Measurements from ENCODE around the gene IVD.

Gene IVD

DNA sequence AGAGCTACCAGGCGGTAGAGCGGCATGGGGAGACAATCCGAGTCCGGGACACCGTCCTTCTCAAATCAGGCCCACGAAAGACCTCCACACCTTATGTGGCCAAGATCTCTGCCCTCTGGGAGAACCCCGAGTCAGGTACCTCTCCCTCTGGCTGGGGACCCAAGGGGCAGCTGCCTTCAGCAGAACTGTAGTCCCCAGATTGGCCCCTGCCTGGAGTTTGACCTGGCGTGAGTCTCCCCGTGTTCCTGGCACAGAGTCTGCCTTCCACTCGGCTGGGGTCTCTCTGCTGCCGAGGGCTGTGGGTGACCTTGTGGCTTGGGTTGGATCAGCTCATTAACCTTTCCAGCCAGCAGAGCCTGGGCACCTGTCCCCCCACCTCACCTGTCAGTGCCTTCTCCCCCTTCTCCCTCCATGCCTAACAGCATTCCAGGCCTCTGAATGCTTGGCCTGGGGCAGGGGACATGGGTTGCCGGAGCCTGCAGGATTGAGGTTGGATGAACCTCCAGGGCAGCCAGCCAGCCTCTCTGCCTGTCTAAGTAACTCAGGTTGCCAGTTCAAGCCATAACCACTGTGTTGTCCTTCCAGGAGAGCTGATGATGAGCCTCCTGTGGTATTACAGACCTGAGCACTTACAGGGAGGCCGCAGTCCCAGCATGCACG is 58.4 kb downstream of the IVD start:
- Histone ChIP-seq H3K4me3 (ENCODE audit: low read length in 2 of 2) (no peak overlapping the region), H3K27me3 (ENCODE audit: control insufficient read depth in 1 of 2, insufficient read depth in 2 of 2, low read length in 2 of 2) (no peaks in the 10 kb centered on the region), H3K4me1 (ENCODE audit: control insufficient read depth, insufficient read depth, low read length) (peaks cover 3% of the 10 kb centered on the region), H3K27ac (ENCODE audit: low read length) (no peak overlapping the region), H3K36me3 (ENCODE audit: control insufficient read depth in 2 of 2, insufficient read depth in 2 of 2, low read length in 2 of 2) (peaks cover 39 to 51% of the 10 kb centered on the region in 2 donors), H3K9ac (ENCODE audit: low read length in 2 of 2) (no peak overlapping the region), H3K9me3 (ENCODE audit: control insufficient read depth in 2 of 2, low read length in 2 of 2) (no peaks in the 10 kb centered on the region)

DNA sequence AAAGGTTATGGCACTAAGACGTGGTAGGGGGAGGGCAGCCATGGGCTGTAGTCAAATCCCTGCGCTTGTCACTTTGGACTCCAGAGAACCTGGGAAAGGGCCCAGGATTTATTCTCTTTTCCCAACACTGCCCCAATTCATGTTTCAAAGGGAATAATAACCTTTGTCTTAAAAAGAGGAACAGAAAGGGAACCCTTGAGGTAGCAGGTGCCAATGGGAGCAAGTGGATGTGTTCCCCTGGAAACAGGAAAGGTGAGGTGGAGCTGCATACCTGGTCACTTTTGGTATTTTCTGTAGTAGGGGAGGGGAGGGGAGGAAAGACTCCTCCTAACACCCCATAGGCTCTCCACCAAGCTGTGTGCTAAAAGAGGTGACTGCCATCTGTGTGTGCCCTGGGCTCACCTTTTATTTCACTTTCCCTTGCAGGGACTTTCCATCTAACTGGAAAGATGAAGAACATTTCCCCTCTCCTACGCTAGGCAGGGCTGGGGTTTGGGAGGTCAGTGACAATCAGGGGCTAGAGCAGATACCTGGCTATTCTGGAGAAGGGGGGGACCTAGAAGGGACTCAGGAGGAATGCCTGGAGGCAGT is 59.1 kb downstream of the IVD start:
- H3K4me3 ChIP-seq (ENCODE audit: low read length in 2 of 2) = no peak overlapping the region
- H3K36me3 ChIP-seq (ENCODE audit: control insufficient read depth in 2 of 2, insufficient read depth in 2 of 2, low read length in 2 of 2) = peaks cover 37 to 47% of the 10 kb centered on the region in 2 donors
- H3K9me3 ChIP-seq (ENCODE audit: control insufficient read depth in 2 of 2, low read length in 2 of 2) = no peaks in the 10 kb centered on the region
- no peak overlapping the region for H3K9ac ChIP-seq (ENCODE audit: low read length in 2 of 2)
- H3K27me3 ChIP-seq (ENCODE audit: control insufficient read depth in 1 of 2, insufficient read depth in 2 of 2, low read length in 2 of 2) = no peaks in the 10 kb centered on the region
- no peak overlapping the region for H3K27ac ChIP-seq (ENCODE audit: low read length)
- H3K4me1 ChIP-seq (ENCODE audit: control insufficient read depth, insufficient read depth, low read length) = peaks cover 3% of the 10 kb centered on the region

DNA sequence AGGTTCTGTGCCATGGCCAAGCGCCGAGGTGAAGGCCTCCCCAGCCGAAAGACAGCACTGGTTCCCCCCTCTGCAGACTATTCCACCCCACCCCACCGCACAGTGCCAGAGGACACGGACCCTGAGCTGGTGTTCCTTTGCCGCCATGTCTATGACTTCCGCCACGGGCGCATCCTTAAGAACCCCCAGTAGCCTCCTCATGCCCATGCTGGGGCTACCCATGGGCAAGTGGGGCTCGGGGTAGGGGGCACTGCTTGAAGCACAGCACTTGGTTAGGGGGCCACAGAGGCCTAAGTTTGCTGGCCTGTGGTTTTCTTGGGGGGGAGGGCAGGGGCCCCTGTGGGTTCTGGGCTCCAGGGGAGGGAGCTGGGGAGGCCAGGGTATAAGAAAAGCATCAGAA is 60.3 kb downstream of the IVD start:
- H3K4me1 ChIP-seq (ENCODE audit: control insufficient read depth, insufficient read depth, low read length) = peaks cover 8% of the 10 kb centered on the region
- H3K27me3 ChIP-seq (ENCODE audit: control insufficient read depth in 1 of 2, insufficient read depth in 2 of 2, low read length in 2 of 2) = no peaks in the 10 kb centered on the region
- H3K9me3 ChIP-seq (ENCODE audit: control insufficient read depth in 2 of 2, low read length in 2 of 2) = no peaks in the 10 kb centered on the region
- H3K4me3 ChIP-seq (ENCODE audit: low read length in 2 of 2) = no peak overlapping the region
- no peak overlapping the region for H3K27ac ChIP-seq (ENCODE audit: low read length)
- H3K9ac ChIP-seq (ENCODE audit: low read length in 2 of 2) = no peak overlapping the region
- peaks cover 29 to 38% of the 10 kb centered on the region in 2 donors for H3K36me3 ChIP-seq (ENCODE audit: control insufficient read depth in 2 of 2, insufficient read depth in 2 of 2, low read length in 2 of 2)

DNA sequence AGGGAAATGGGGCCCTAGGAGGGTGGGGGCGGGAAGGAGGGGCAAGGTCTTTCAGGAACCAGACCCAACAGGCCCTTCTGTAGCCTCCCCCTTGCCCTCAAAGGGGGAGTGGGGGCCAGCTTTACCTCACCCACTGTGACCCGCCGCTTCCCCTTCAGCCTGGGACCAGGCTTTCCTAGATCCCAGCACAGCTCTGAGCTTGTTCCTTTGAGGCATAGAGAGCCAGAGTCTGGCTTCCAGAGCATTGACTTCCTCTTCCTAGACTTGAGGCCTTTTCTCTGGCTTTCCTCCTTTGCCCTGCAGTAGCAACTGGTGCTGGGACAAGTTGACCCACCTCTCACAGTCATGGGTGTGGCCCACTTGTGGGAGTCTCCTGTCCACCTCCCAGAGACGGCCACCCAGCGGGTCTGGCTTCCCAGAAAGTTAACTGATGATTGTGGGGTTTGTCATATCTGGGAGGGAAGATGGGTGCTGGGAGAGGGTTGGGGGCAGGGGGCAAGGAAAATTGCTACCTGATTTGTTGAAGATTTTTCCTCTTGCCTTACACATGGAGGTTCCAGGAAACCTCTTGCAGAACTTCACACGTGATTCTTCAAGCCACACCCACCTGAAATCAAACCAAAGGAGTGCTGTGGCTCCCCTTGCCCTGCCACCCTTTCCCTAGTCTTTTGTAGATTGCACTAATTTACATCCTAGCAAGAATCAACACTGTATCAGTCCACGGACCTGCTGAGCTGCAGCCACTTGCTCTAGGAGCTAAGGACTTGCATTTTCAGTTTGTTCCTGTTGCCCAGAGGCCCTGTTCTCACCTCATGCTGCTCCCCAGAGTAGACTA is 61.0 kb downstream of the IVD start:
- no peak overlapping the region for H3K27ac ChIP-seq (ENCODE audit: low read length)
- H3K4me1 ChIP-seq (ENCODE audit: control insufficient read depth, insufficient read depth, low read length) = peaks cover 13% of the 10 kb centered on the region
- no peak overlapping the region for H3K4me3 ChIP-seq (ENCODE audit: low read length in 2 of 2)
- H3K9ac ChIP-seq (ENCODE audit: low read length in 2 of 2) = no peak overlapping the region
- H3K9me3 ChIP-seq (ENCODE audit: control insufficient read depth in 2 of 2, low read length in 2 of 2) = no peaks in the 10 kb centered on the region
- H3K36me3 ChIP-seq (ENCODE audit: control insufficient read depth in 2 of 2, insufficient read depth in 2 of 2, low read length in 2 of 2) = peaks cover 29 to 38% of the 10 kb centered on the region in 2 donors
- no peaks in the 10 kb centered on the region for H3K27me3 ChIP-seq (ENCODE audit: control insufficient read depth in 1 of 2, insufficient read depth in 2 of 2, low read length in 2 of 2)

DNA sequence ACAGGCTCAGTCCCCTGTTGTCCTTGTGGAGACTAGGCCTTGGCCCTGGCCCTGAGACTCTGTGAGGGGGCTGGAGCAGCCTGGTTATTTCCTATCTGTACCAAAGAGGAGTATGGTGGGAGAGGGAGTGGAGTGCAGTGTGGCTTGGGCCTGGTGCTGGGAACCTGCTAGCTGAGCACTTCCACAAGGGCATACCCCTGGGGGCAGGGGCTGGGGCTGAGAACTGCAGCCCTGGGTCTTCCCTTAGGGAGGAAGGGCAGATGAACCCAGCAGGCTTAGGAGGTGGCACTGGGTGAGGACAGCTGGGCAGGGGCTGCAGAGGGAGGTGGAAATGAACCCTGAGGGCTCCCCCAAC is 61.6 kb downstream of the IVD start:
- H3K27ac ChIP-seq (ENCODE audit: low read length) = no peak overlapping the region
- peaks cover 25 to 33% of the 10 kb centered on the region in 2 donors for H3K36me3 ChIP-seq (ENCODE audit: control insufficient read depth in 2 of 2, insufficient read depth in 2 of 2, low read length in 2 of 2)
- no peak overlapping the region for H3K4me3 ChIP-seq (ENCODE audit: low read length in 2 of 2)
- H3K4me1 ChIP-seq (ENCODE audit: control insufficient read depth, insufficient read depth, low read length) = peaks cover 19% of the 10 kb centered on the region
- H3K9ac ChIP-seq (ENCODE audit: low read length in 2 of 2) = no peak overlapping the region
- no peaks in the 10 kb centered on the region for H3K27me3 ChIP-seq (ENCODE audit: control insufficient read depth in 1 of 2, insufficient read depth in 2 of 2, low read length in 2 of 2)
- no peaks in the 10 kb centered on the region for H3K9me3 ChIP-seq (ENCODE audit: control insufficient read depth in 2 of 2, low read length in 2 of 2)

DNA sequence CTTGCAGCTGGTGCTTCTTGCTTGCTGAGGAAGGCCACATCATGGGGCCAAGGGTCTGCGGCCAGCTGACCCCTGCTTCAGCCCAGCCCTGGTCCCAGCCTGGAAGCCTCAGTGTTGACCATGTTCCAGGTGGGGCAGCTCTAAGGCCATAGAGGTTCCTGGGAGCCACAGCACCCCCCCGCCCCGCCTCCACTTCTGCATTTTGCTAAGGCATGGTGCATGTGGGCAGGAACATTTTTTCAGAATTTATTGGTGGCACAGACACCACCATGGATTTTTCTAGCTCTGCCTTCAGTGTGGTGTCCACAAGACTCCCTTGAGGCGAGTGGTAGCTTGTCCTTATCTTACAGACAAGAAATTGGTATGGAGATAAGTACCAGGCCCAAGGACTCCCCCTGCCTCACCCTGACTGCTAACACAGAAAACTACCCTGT is 63.3 kb downstream of the IVD start:
- no peaks in the 10 kb centered on the region for H3K9me3 ChIP-seq (ENCODE audit: control insufficient read depth in 2 of 2, low read length in 2 of 2)
- peaks cover 23% of the 10 kb centered on the region for H3K4me1 ChIP-seq (ENCODE audit: control insufficient read depth, insufficient read depth, low read length)
- H3K27ac ChIP-seq (ENCODE audit: low read length) = no peak overlapping the region

DNA sequence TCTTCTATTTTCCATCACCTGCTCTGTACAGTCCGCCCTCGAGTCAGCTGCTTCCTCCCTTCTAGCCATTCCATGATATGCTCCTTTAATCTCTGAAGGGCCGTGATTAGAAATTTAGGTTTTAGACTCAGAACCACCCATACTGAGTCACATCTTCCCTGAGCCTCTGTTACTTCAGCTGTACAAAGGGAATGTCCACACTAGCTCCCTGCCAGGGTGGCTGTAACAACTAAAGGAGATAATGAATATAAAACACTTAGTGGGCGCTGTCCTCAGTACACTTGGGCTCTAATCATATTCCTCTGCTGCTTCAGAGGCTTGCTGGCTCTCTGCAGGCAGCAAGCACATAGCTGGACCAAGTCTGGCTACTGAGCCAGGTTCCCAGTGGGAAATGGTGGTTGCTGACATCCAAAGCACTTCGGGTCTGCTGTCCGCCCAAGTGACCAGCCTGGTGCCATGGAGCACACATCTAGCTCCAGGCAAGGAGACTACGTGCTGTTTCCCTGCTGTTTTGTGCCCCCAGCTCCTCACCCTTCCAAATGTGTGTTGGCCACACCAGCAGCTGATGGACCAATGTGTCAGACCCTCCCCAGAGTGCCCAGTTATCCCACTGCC is 64.3 kb downstream of the IVD start:
- Histone ChIP-seq H3K4me3 (ENCODE audit: low read length in 2 of 2) (peak overlapping the region; percentile 48 to 78), H3K36me3 (ENCODE audit: control insufficient read depth in 2 of 2, insufficient read depth in 2 of 2, low read length in 2 of 2) (peaks cover 12 to 15% of the 10 kb centered on the region in 2 donors), H3K4me1 (ENCODE audit: control insufficient read depth, insufficient read depth, low read length) (peaks cover 23% of the 10 kb centered on the region), H3K27me3 (ENCODE audit: control insufficient read depth in 1 of 2, insufficient read depth in 2 of 2, low read length in 2 of 2) (no peaks in the 10 kb centered on the region), H3K9ac (ENCODE audit: low read length in 2 of 2) (peak overlapping the region; percentile 44 to 83), H3K9me3 (ENCODE audit: control insufficient read depth in 2 of 2, low read length in 2 of 2) (no peaks in the 10 kb centered on the region), H3K27ac (ENCODE audit: low read length) (peak overlapping the region; percentile 73)

More for the DNA sequence above, 63.3 kb downstream of the IVD start:
- Histone ChIP-seq H3K27me3 (ENCODE audit: control insufficient read depth in 1 of 2, insufficient read depth in 2 of 2, low read length in 2 of 2) (no peaks in the 10 kb centered on the region), H3K4me3 (ENCODE audit: low read length in 2 of 2) (no peak overlapping the region), H3K9ac (ENCODE audit: low read length in 2 of 2) (no peak overlapping the region), H3K36me3 (ENCODE audit: control insufficient read depth in 2 of 2, insufficient read depth in 2 of 2, low read length in 2 of 2) (peaks cover 19 to 24% of the 10 kb centered on the region in 2 donors)

DNA sequence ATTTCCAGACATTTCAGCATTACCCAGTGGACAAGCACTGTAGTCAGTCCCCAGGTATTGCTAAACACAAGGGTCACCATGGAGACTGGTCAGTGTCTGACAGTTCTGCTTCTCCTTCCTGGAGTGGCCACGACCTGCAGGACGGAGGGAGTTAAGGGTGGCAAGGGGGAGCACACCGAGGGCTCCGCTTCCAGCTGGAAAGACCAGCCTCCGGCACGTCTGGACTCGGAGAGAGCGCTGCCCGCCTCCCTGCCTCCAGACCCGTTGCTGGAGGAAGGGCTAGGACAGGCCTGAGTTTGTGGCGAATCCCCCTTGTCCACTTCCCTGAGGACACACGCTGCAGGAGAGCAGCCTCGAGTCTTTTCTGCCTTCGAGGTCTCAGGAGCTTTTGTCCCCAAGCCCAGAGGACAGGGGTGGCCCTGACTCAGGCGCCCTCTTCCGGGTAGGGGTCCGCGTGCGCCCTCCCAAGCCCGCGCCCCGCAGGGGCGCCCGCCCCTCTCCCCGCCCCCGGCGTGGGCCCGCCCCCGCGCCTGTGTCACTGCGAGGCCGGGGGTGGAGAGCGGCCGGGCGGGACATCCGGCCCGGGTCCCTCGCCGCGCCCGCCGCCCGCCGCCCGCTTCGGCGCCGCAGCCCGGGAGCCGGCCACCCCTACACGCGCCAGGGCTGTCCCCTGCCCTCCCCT is 65.0 kb downstream of the IVD start, which contains the start of gene CHST14:
TSS of gene CHST14 (plus strand) at position 562 of the 682 bp plus-strand sequence. CDS start 230 bp downstream, outside the sequence.
- H3K36me3 ChIP-seq (ENCODE audit: control insufficient read depth in 2 of 2, insufficient read depth in 2 of 2, low read length in 2 of 2) = peaks cover 5 to 8% of the 10 kb centered on the region in 2 donors
- peak within 1 kb of the TSS; percentile 89 to 92 for H3K4me3 ChIP-seq (ENCODE audit: low read length in 2 of 2)
- H3K9ac ChIP-seq (ENCODE audit: low read length in 2 of 2) = peak within 1 kb of the TSS; percentile 77 to 83
- H3K4me1 ChIP-seq (ENCODE audit: control insufficient read depth, insufficient read depth, low read length) = peaks cover 23% of the 10 kb centered on the region
- no peaks in the 10 kb centered on the region for H3K9me3 ChIP-seq (ENCODE audit: control insufficient read depth in 2 of 2, low read length in 2 of 2)
- no peaks in the 10 kb centered on the region for H3K27me3 ChIP-seq (ENCODE audit: control insufficient read depth in 1 of 2, insufficient read depth in 2 of 2, low read length in 2 of 2)
- H3K27ac ChIP-seq (ENCODE audit: low read length) = peak within 1 kb of the TSS; percentile 73

Measured in stomach smooth muscle (tissue), 2 donors.